Measurements from ENCODE around the gene ACOT7. TPM values are rescaled to one million over a fixed set of nuclear protein-coding genes. Genes with fewer than 3 reads are reported as not detected.

Gene ACOT7
- total RNA-seq, 1 donor from 2014 or later = 13.8 TPM

GRCh38 chr1:6351480-6352137 is 42.0 kb downstream of the ACOT7 start:
- DNase-seq (ENCODE audit: low spot score) = no peak
- intact Hi-C loops (cut with DNase I) = no loop called here

- DNase-seq (ENCODE audit: low spot score) = peak; percentile 91
- intact Hi-C loops (cut with DNase I) = no loop called here
These were observed 43.0 kb downstream of the ACOT7 start for GRCh38 chr1:6350416-6351088.

DNA sequence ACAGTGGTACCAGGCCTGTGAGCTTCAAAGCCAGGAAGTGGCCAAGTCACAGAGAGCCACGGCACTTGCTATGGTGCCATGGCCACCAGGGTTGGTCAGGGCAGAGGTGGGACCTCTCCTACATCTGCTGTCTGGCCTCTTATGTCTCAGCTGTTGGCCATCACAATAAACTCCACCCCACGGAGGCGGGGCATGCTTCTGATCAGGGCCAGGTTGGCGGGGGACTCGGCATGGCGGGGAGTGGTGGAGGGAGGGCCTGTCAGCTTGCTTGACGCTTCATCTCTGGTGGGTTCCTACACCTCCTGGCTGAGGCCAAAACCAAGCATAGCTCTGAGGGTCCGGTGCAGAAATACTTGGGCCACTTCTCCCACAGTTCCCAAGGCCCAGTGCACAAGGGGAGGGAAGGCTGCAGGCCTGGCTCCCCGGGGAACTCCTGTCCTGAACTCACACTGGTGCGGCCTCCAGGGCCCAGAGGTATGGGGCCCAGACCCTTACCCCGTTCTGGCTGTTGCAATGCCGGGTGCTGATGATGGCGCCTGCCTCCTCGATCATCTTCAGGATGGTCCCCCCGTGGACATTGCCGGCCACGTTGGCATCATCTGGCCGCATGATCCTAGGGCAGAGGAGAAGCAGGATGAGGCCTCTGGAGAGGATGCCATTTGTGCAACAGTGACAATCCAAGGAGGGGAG is 44.2 kb downstream of the ACOT7 start:
- intact Hi-C loops (cut with DNase I) = loop anchor here (5.0 to 10.0 kb wide), 2 partner anchors 53 to 295 kb away; no protein-coding TSS in a partner anchor
- DNase-seq (ENCODE audit: low spot score) = no peak

DNA sequence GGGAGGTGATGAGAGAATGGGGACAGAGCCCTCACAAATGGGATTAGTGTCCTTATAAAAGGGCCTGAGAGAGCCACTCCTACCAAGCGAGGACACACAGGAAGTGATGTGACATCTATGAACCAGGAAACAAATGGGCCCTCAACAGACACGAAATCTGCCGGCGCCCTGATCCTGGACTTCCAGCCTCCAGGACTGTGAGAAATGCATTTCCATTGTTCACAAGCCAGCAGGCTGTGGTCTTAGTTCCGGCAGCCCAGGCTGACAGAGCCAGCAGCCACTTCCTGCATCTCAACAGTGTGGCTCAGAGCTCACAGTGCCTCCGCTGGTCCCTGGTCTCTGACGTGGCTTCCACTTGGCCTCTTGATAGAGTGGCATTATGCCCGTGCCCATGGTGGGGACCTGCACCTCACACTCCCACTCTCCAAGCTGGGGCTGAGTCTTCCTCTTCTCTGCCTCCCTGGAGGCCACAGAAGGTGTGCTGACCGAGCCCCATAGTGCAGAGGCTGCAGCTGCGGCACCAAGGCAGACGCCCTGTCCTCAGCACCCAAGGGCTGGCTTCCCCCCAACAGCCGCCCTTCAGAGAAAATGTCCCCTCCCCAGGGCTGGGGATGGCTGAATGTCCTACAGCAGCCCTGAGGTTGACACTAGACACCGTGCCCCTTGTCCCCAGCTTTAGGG is 44.9 kb downstream of the ACOT7 start:
- no peak for DNase-seq (ENCODE audit: low spot score)
- intact Hi-C loops (cut with DNase I) = loop anchor here (5.0 to 10.0 kb wide), 2 partner anchors 54 to 294 kb away; no protein-coding TSS in a partner anchor

GRCh38 chr1:6347641-6348487 is 45.7 kb downstream of the ACOT7 start:
- DNase-seq (ENCODE audit: low spot score) = no peak
- intact Hi-C loops (cut with DNase I) = loop anchor here (5.0 to 10.0 kb wide), 2 partner anchors 54 to 293 kb away; no protein-coding TSS in a partner anchor

- intact Hi-C loops (cut with DNase I) = loop anchor here (5.0 to 10.0 kb wide), 2 partner anchors 57 to 291 kb away; no protein-coding TSS in a partner anchor
- no peak for DNase-seq (ENCODE audit: low spot score)
These were observed 48.1 kb downstream of the ACOT7 start for GRCh38 chr1:6345460-6345859.

DNA sequence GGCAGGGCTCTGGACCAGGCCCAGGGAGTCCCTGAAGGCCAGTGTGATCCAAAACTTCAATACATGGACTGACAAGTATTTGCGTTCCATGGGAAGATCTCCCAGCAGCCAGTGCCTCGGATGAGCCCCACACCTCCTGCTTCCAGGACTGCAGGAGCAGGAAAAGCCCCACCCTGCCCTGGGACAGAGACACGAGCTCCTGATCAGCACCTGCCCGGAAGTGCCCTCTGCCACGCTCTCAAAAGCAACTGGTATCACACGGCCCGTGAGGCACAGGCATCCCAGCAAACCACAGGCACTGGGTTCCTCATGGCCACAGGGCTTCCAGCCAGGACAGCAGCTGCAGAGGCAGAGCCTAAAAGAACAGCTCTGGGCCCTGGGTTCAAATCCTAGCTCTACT is 48.6 kb downstream of the ACOT7 start:
- no peak for DNase-seq (ENCODE audit: low spot score)
- intact Hi-C loops (cut with DNase I) = loop anchor here (5.0 to 10.0 kb wide), 2 partner anchors 57 to 290 kb away; no protein-coding TSS in a partner anchor

GRCh38 chr1:6343506-6344405 is 49.8 kb downstream of the ACOT7 start:
- no peak for DNase-seq (ENCODE audit: low spot score)
- intact Hi-C loops (cut with DNase I) = loop anchor here (1.0 to 10.0 kb wide), 2 partner anchors 97 to 289 kb away; no protein-coding TSS in a partner anchor

DNA sequence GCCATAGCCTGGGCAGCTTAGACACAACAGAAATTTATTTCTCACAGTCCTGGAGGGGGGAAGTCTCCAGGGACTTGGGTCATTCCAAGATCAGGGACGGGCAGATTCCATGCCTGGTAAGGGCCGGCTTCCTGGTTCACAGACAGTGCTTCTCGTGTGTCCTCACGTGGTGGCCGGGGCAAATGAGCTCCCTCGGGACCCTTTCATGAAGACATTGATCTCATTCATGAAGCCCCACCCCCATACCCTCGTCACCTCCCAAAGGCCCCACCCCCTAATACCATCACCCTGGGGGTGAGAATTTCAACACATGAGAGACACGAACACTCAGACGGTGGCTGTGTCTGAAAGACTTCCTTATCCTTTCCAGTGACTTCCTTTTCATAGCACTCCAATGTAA is 51.5 kb downstream of the ACOT7 start:
- DNase-seq (ENCODE audit: low spot score) = no peak
- intact Hi-C loops (cut with DNase I) = loop anchor here (10.0 kb wide), 1 partner anchor 287 kb away; no protein-coding TSS in a partner anchor

DNA sequence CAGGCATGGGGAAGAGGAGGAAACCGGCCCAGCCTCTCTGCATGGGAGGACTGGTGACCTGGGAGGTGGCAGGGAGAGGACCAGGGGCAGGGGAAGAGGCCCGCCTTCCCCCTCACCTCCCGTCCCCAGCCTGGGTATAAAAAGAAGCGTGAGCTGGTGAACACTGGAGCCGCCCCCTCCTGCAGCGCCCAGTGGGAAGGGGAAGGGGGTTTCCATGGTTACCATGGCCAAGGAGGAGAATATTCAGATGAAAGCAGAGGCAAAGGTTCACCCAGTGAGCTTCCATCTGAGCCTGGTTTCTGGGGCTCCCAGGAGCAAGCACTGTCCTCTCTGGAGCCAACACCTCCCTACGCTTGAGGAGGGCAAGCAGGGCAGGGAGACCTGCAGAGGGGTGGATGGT is 54.9 kb downstream of the ACOT7 start:
- no peak for DNase-seq (ENCODE audit: low spot score)
- intact Hi-C loops (cut with DNase I) = no loop called here

- no peak for DNase-seq (ENCODE audit: low spot score)
- intact Hi-C loops (cut with DNase I) = no loop called here
These were observed 56.6 kb downstream of the ACOT7 start for GRCh38 chr1:6336776-6337622.

DNA sequence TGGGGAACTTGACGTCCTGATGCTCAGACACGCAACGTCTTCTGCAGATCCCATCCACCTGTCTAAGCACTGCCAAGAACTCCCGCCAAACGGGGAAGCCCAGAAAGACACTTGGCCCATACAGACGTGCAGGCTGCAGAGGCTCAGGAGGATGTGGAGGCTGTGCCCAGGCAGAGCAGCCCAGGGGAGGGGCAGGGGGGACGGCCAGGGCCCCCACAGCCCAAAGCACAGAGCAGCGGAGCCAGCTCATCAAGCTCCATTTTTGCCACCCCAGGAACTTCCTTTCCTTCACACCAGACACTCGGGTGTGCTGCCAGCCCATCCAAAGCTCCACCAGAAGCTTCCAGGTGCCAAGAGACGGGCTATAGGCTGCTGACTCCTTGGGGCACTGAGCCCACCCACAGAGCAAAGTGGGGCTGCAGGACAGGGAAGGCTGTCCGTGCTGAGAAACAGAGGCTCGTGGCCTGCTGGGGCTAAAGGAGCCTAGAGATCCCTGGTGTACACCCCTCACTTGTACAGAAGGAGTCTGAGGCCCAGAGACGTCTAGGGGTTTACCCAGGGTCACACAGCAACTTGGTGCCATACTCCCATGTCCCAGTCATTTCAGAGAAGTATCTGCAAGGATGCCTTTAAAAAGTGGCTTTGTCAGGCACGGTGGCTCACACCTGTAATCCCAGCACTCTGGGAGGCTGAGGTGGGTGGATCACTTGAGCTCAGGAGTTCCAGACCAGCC is 59.1 kb downstream of the ACOT7 start:
- intact Hi-C loops (cut with DNase I) = no loop called here

DNA sequence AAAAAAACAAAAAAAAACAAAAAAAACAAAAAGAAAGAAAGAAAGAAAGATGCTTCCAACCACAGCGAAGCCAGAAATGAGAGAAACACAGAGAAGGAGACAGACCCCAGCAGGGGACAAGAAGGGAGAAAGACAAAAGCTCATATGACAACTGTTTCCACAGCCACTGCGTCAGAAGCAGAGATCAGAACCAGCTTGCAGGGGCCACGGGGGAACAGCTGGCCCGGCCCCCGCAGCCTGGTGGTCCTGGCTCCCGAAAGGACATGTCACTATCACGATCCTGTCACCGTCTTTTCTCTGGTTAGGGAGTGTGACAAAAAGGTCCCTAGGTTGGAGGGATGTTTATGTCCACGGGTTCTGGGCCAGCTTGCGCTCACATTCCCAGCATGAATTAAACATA is 60.7 kb downstream of the ACOT7 start:
- DNase-seq (ENCODE audit: low spot score) = no peak
- intact Hi-C loops (cut with DNase I) = no loop called here

More for the DNA sequence above, 59.1 kb downstream of the ACOT7 start:
- no peak for DNase-seq (ENCODE audit: low spot score)

GRCh38 chr1:6331543-6332273 is 61.9 kb downstream of the ACOT7 start:
- no peak for DNase-seq (ENCODE audit: low spot score)
- intact Hi-C loops (cut with DNase I) = no loop called here

GRCh38 chr1:6330410-6330911 is 63.1 kb downstream of the ACOT7 start:
- intact Hi-C loops (cut with DNase I) = no loop called here
- no peak for DNase-seq (ENCODE audit: low spot score)
